ENCODE results near the gene BMPR2. TPM values are rescaled to one million over a fixed set of nuclear protein-coding genes. Genes with fewer than 3 reads are reported as not detected.
A peak's percentile ranks its signal among the peaks of the same experiment; 100 is the strongest.

BMPR2 gene
- total and polyA plus RNA-seq, 2 of the 4 experiments (the other 2 are of a cell fraction): 17.0 to 30.1 TPM

- Histone ChIP-seq H3K18ac (ENCODE audit: low read depth, low read length) (no peak overlapping the region), H3K56ac (ENCODE audit: extremely low read depth, insufficient read depth, low read length) (no peak overlapping the region), H3K79me1 (ENCODE audit: low read depth in 1 of 2, low read length in 2 of 2) (0 out of 4 replicates have a peak, but pooled peaks cover 0 to 4% of the 10 kb centered on the region in 2 experiments), H3K27me3 (ENCODE audit: control insufficient read depth, insufficient read depth, low read length) (no peaks in the 10 kb centered on the region), H3K14ac (replicated peaks; ENCODE audit: low read depth, low read length) (no peak overlapping the region), H2AFZ (replicated peaks; ENCODE audit: low read length, poor library complexity) (no peak overlapping the region), H2BK5ac (ENCODE audit: low read depth, low read length, poor library complexity, severe bottlenecking) (no peak overlapping the region), H2BK120ac (ENCODE audit: low read depth, low read length) (no peak overlapping the region), H3K9ac (ENCODE audit: low read depth, low read length) (no peak overlapping the region), H2AK5ac (ENCODE audit: low read depth, low read length) (no peak overlapping the region), H3K9me3 (ENCODE audit: control insufficient read depth, insufficient read depth, low read length) (no peaks in the 10 kb centered on the region), H2BK15ac (ENCODE audit: low read depth, low read length) (no peak overlapping the region), H4K20me1 (ENCODE audit: insufficient read depth, low read length) (peaks cover 3% of the 10 kb centered on the region; the same call in 1 of the 2 replicates), H3K4me2 (ENCODE audit: low read depth, low read length) (no peak overlapping the region), H3K4me1 (ENCODE audit: control insufficient read depth, insufficient read depth, low read length) (peaks cover 4% of the 10 kb centered on the region), H3K9me1 (ENCODE audit: insufficient read depth, low read length) (peaks cover 4% of the 10 kb centered on the region), H3K36me3 (ENCODE audit: control insufficient read depth, insufficient read depth, low read length) (no peaks in the 10 kb centered on the region), H3K4ac (ENCODE audit: low read depth, low read length) (no peak overlapping the region), H4K91ac (ENCODE audit: insufficient read depth, low read depth, low read length) (no peak overlapping the region), H2AK9ac (replicated peaks; ENCODE audit: low read depth, low read length, poor library complexity) (no peak overlapping the region), H4K5ac (ENCODE audit: low read depth, low read length) (no peak overlapping the region), H3K27ac (ENCODE audit: insufficient read depth, low read length) (no peak overlapping the region), H3K4me3 (ENCODE audit: insufficient read depth, low read depth, low read length) (no peak overlapping the region), H4K8ac (ENCODE audit: low read depth in 2 of 2, low read length in 2 of 2) (no peak overlapping the region), H3K23ac (ENCODE audit: low read depth, low read length) (no peak overlapping the region), H2BK20ac (ENCODE audit: low read depth, low read length) (no peak overlapping the region)
- no CpG with 5 or more reads among the region's 1 CpG for WGBS, 2 experiments (ENCODE audit: extremely low coverage in 2 of 2, insufficient read length in 1 of 2)
- dilution Hi-C loops (cut with HindIII; ENCODE audit: low sequenced_read_pairs, unreplicated experiment) (no loop called here), in situ Hi-C loops (cut with MboI; ENCODE audit: low sequenced_read_pairs) (no loop called here), intact Hi-C loops (cut with micrococcal nuclease) (no loop called here)
- BruUV-seq (replicated peaks): no TSS peak
- ChIA-PET POLR2A (ENCODE audit: unreplicated experiment) (no interaction called here), CTCF (interaction anchor here (0.6 kb wide), 1 partner anchor 9 kb away, joined by 3 read pairs; no protein-coding TSS in a partner anchor)
- TF ChIP-seq CTCF (conservative IDR thresholded peaks at IDR 0.05; ENCODE audit: low read depth, low read length) (no peak), CHD1 (IDR thresholded peaks at IDR 0.05; ENCODE audit: low read depth, low read length) (no peak), ELK1 (IDR thresholded peaks at IDR 0.05; ENCODE audit: borderline replicate concordance, low read depth, low read length) (no peak), MAZ (IDR thresholded peaks at IDR 0.05; ENCODE audit: borderline replicate concordance, low read depth, low read length) (no peak), RCOR1 (IDR thresholded peaks at IDR 0.05; ENCODE audit: insufficient replicate concordance, low read length) (no peak), CEBPB (IDR thresholded peaks at IDR 0.05; ENCODE audit: low read depth, low read length) (no peak), FOS (IDR thresholded peaks at IDR 0.05; ENCODE audit: low read depth, low read length) (no peak), MAFK (IDR thresholded peaks at IDR 0.05; ENCODE audit: low read depth, low read length) (no peak), POLR2A (IDR thresholded peaks at IDR 0.05; ENCODE audit: low read depth, low read length) (no peak), RAD21 (IDR thresholded peaks at IDR 0.05; ENCODE audit: low read length) (no peak), MXI1 (IDR thresholded peaks at IDR 0.05; ENCODE audit: borderline replicate concordance, low read depth, low read length) (no peak), BHLHE40 (IDR thresholded peaks at IDR 0.05; ENCODE audit: low read depth, low read length) (no peak), NFE2L2 (IDR thresholded peaks at IDR 0.05; ENCODE audit: low read depth, low read length) (no peak), SMC3 (IDR thresholded peaks at IDR 0.05; ENCODE audit: low read depth, low read length) (no peak), RFX5 (IDR thresholded peaks at IDR 0.05; ENCODE audit: low read depth, low read length) (no peak)
- TF ChIP-seq, protein P1, sequence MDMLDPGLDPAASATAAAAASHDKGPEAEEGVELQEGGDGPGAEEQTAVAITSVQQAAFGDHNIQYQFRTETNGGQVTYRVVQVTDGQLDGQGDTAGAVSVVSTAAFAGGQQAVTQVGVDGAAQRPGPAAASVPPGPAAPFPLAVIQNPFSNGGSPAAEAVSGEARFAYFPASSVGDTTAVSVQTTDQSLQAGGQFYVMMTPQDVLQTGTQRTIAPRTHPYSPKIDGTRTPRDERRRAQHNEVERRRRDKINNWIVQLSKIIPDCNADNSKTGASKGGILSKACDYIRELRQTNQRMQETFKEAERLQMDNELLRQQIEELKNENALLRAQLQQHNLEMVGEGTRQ (IDR thresholded peaks at IDR 0.05; ENCODE audit: low read depth, low read length): no peak
- DNase-seq: peak; percentile 45
- ATAC-seq (ENCODE audit: low read depth): no peak
Measured at GRCh38 chr2:202344178-202344577, 31.9 kb upstream of the BMPR2 start.
